CD1c-positive myeloid dendritic cell (primary cell): Measurements from ENCODE around the gene PPM1J.
"Not testable (repeated sequence)": the region's sequence is repeated elsewhere in the genome, so short reads cannot be mapped to it uniquely, and the experiment has no call there.

Experiments
- DNase-seq: peaks from one replicate; pipeline ENCODE4 v3.0.0-alpha.2; 2016; ENCODE audit errors: extremely low spot score

The PPM1J gene

GRCh38 chr1:112715264-112716053, at the start of gene PPM1J:
PPM1J (minus strand) TSS chr1:112715332; CDS start chr1:112715301, 31 bp downstream.
- DNase-seq, result peak; percentile 98

- no peak for DNase-seq
These were observed 47.7 kb upstream of the PPM1J start for GRCh38 chr1:112762541-112763500.

GRCh38 chr1:112761714-112762480, 46.8 kb upstream of the PPM1J start:
- DNase-seq, result no peak

GRCh38 chr1:112759228-112759627, 44.1 kb upstream of the PPM1J start:
- DNase-seq, result no peak

- DNase-seq, result no peak
These were observed 39.0 kb upstream of the PPM1J start for GRCh38 chr1:112754116-112754628.

GRCh38 chr1:112748396-112748795, 33.3 kb upstream of the PPM1J start:
- DNase-seq, result no peak

GRCh38 chr1:112744009-112744578, 29.0 kb upstream of the PPM1J start:
- DNase-seq, result peak; percentile 26

- DNase-seq, result peak; percentile 37
These were observed 28.3 kb upstream of the PPM1J start for GRCh38 chr1:112743174-112744008.

- no peak for DNase-seq
These were observed 22.4 kb upstream of the PPM1J start for GRCh38 chr1:112737573-112737972.

- DNase-seq, result peak; percentile 44
These were observed 20.6 kb upstream of the PPM1J start for GRCh38 chr1:112735752-112736151.

GRCh38 chr1:112731451-112731850, 16.3 kb upstream of the PPM1J start:
- no peak for DNase-seq

- DNase-seq, result no peak
These were observed 14.8 kb upstream of the PPM1J start for GRCh38 chr1:112729909-112730308.

GRCh38 chr1:112729011-112729410, 13.9 kb upstream of the PPM1J start:
- not testable (repeated sequence) for DNase-seq

- not testable (repeated sequence) for DNase-seq
These were observed 13.3 kb upstream of the PPM1J start for GRCh38 chr1:112728306-112728971.

- no peak for DNase-seq
These were observed 12.6 kb upstream of the PPM1J start for GRCh38 chr1:112727716-112728115.

- DNase-seq, result not testable (repeated sequence)
These were observed 9.1 kb upstream of the PPM1J start for GRCh38 chr1:112724240-112724639.

- DNase-seq, result no peak
These were observed 8.3 kb upstream of the PPM1J start for GRCh38 chr1:112723511-112723839.

GRCh38 chr1:112722601-112723510, 7.7 kb upstream of the PPM1J start:
- DNase-seq, result peak; percentile 86
